NCI-H460 (cell line): ENCODE data around the gene EHD3. TPM values are rescaled to one million over a fixed set of nuclear protein-coding genes. Genes with fewer than 3 reads are reported as not detected.
A peak's percentile ranks its signal among the peaks of the same experiment; 100 is the strongest.

ENCODE experiments used
- DNase-seq: peaks from one replicate; pipeline ENCODE4 v3.0.0-alpha.2; 2016; ENCODE audit warnings: low read depth; ENCODE audit errors: extremely low read depth
- total RNA-seq: library from RNA; depleted of rRNA; stranded (reverse); fragments of >200 nt; shearing (Covaris generic); gene quantifications from 2 replicates; pipeline ENCODE4 v1.2.3, GENCODE V29; 2014

The EHD3 gene
- total RNA-seq, 1 experiment from 2014 or later = 3.3 TPM

DNA sequence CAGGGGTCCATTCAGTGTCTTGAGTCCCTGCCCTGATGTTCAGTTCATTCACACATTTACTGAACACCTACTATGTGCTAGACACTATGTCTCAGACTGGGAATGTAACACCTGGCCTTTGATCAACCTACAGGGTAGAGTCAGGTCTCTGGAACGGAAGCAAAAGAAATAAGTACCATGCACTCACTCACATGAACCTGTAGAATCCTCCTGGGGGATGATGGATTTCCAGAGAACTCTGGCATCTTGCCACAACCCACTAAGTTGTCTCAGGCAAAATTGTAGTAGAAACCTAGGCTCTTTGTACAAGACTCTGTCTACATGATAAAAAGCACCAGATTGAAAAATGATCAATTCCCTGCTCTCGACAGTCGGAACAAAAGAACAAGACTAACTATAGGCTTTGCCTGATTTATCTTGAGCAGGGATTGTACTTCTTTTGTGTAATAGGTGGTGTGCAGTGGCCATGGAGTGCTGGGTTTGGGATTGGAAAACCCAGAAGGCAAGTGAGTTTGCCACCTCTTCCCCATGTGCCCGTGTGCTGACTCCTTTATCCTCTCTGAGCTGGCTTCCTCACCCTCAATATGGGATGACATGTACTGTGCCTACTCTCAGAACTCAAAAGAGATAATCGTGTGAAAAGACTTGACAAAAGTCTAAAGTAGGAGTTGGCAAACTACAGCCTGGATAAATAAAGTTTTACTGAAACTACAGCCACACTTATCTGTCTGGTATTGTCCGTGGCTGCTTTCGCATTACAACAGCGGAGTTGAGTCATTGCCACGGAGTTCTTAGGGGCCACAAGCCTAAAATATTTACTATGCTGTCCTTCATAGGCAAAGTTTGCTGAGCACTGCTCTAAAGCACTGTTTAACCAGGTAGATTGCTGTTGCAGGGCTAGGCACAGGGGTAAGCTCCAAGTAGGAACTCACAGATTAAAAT lies 21.0 kb upstream of the EHD3 start:
- DNase-seq = no peak

- DNase-seq = no peak
These were observed 20.1 kb upstream of the EHD3 start for GRCh38 chr2:31213601-31214443.

- DNase-seq = no peak
These were observed 19.5 kb upstream of the EHD3 start for GRCh38 chr2:31214444-31214915.

DNA sequence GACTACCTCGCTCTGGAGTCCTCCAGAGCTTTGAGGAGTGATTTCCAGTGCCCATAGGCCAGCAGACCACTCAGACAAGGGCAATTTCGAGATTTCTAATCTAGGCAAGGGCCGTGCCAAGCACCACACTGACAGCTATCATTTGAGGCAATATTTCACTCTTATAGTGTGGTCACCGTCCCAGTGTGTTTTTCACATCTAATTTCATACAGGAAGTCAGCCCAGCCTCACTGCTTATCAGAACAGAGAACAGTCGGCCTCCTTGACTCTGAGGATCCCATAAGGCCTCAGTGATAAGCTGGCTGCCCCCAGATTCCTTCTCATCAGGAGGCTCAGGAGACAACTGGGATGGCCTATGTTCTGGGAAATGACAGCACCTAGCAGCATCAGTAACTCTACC lies 17.2 kb upstream of the EHD3 start:
- no peak for DNase-seq

- DNase-seq = no peak
These were observed 16.3 kb upstream of the EHD3 start, which contains the start of gene CAPN14 for GRCh38 chr2:31217465-31218200. Gene CAPN14 (minus strand): TSS chr2:31217515. CDS start chr2:31205447, 12,068 bp downstream.

GRCh38 chr2:31219131-31219969 lies 14.6 kb upstream of the EHD3 start:
- peak; percentile 5 for DNase-seq

DNA sequence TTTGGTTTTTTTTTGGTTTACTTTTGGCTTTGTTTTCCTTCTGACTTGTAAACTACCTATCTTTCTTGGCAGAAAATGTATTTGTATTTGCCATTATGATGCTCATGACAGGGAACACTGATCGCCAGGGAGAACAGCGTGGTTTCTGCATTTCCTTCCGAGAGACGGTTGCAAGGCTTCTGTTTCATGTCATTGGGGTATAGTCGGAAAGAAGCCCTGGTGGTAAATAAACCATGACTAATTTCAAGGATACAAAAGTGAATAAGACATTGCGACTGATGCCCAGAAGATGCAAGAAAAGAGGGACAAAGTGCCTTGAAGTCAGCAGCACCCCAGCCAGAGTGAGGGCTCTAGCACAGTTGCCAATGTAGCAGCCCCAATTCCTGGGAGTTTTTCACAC lies 12.4 kb upstream of the EHD3 start:
- DNase-seq = no peak

- no peak for DNase-seq
These were observed 11.9 kb upstream of the EHD3 start for GRCh38 chr2:31222071-31222470.

DNA sequence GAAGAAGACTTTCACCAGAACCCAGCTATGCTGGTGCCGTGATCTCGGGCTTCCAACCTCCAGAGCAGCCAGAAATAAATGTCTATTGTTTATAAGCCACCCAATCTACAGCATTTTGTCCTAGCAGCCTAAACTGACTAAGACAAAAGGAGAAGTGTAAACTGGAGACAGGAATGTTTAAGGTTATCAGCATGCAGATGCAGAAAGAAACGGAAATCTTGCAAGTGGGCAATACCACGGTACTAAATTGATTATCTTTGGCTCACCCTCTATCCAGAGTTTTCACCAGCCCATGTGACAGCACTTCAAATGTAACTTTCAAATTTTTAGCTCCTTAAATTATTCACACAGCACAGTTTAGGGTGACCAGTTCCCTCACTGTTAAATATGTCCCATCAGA lies 10.9 kb upstream of the EHD3 start:
- no peak for DNase-seq

GRCh38 chr2:31223749-31224148 lies 10.2 kb upstream of the EHD3 start:
- DNase-seq = no peak

GRCh38 chr2:31226266-31226665 lies 7.7 kb upstream of the EHD3 start:
- DNase-seq = no peak

DNA sequence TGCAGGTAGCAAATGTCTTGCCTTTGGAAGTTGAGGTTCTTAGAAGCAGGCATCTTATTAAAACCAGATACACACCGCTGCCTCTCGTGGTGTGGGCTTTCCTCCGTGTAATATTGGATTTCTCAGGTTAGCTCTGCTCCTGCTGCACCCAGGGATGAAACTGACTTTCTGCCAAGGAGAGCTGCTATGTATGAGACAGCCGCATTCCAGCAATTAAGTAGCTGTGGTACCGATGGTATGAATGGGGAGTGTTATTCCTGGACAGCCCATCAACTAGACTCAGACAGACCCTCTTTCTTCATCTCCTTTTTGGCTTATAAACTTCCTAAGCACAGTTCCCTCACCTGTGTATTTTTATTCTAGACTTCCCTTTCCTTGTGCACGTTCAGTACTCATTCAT lies 6.8 kb upstream of the EHD3 start:
- no peak for DNase-seq

- no peak for DNase-seq
These were observed 6.2 kb upstream of the EHD3 start for GRCh38 chr2:31227711-31228125.

DNA sequence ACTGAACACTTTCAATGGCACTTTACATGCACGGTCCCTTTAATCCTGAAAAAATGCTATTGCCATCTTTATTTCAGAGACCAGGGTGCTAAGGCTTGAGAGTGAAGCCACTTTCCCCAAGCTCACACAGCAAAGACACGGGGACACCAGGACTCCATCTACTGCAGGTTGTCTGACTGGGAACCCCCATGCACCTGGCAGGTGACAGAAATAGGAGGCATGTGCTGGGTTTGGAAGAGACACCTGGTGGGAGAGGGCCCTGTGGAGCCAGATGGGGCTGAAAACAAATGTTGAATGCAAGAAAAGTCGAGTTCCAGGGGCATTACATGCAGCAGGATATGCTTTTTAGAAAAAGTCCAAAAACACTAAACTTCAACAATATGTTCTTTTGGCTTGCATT lies 5.2 kb upstream of the EHD3 start:
- DNase-seq = no peak

GRCh38 chr2:31230751-31231150 lies 3.2 kb upstream of the EHD3 start:
- no peak for DNase-seq

GRCh38 chr2:31231571-31232302 lies 2.2 kb upstream of the EHD3 start:
- DNase-seq = no peak

- DNase-seq = no peak
These were observed 1.4 kb upstream of the EHD3 start for GRCh38 chr2:31232586-31232985.

DNA sequence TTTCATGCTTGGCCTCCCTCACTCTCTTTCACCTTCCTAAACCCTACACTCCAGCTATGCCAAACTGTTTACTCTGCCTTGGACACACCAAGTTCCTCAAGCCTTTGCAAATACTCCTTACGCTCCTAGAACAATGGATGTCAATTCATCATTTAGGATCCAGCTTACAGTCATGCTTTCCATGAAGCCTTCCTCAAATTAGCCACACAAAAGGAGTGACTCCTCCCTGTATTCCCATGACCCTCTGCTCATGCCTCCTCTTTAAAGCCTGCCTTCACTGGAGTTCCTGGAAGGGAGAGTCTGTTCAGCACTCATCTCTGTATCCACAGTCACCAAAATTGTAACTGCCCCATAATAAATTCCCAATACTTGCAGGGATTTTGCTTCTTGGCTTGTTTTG lies 721 bp upstream of the EHD3 start:
- DNase-seq = no peak
